Panc1 (cell line): ENCODE data around the gene CORO1C. TPM values are rescaled to one million over a fixed set of nuclear protein-coding genes. Genes with fewer than 3 reads are reported as not detected.
A peak's percentile ranks its signal among the peaks of the same experiment; 100 is the strongest.

ENCODE experiments used
- ATAC-seq: fragments of 200-7000 bp; cut with Tn5 transposase; 2 replicates; pipeline ENCODE4 v1.9.1; 2020; ENCODE audit warnings: mild to moderate bottlenecking, moderate library complexity
- BruUV-seq: library from RNA; stranded (reverse); fragments of 400-500 nt; replicated peaks from 2 replicates; lab custom pipeline; 2021; lab: Mats Ljungman, UMichigan
- CTCF ChIA-PET: fragments of 300-600 bp; sonication (Branson Sonifier 250); formaldehyde crosslinking; loops from one replicate; lab custom pipeline; 2022; ENCODE audit warnings: antibody characterized with exemption; lab: Charles Lee
- POLR2A ChIA-PET: fragments of 300-600 bp; sonication (Branson Sonifier 250); formaldehyde crosslinking; loops from one replicate; lab custom pipeline; 2022; ENCODE audit warnings: antibody characterized with exemption; lab: Charles Lee
- DNase-seq: peaks from one replicate; pipeline ENCODE4 v3.0.0-alpha.2; 2010; ENCODE audit warnings: low read depth, low spot score
- H3K27ac ChIP-seq: 2 replicates; pipeline ENCODE4 v1.5.1; 2011; ENCODE audit warnings: mild to moderate bottlenecking, low read length, inconsistent platforms
- H3K27me3 ChIP-seq: fragments of 200-500 bp; sonication (Bioruptor generic); 2 replicates; pipeline ENCODE4 v1.6.0; 2014; ENCODE audit warnings: low read length, inconsistent platforms; ENCODE audit not compliant: control insufficient read depth, insufficient read depth
- H3K36me3 ChIP-seq: fragments of 200-500 bp; sonication (Bioruptor generic); 2 replicates; pipeline ENCODE4 v1.5.1; 2014; ENCODE audit warnings: inconsistent platforms, mild to moderate bottlenecking, low read length, moderate library complexity; ENCODE audit not compliant: control insufficient read depth, insufficient read depth
- H3K4me1 ChIP-seq: 2 replicates; pipeline ENCODE4 v1.5.1; 2011; ENCODE audit warnings: inconsistent platforms, mild to moderate bottlenecking, low read length, moderate library complexity; ENCODE audit not compliant: control insufficient read depth, insufficient read depth
- H3K4me3 ChIP-seq, 2 experiments: 2 replicates each; pipeline ENCODE4 v1.5.1; 2011 to 2012; ENCODE audit warnings: low read depth in 2 of 2, low read length in 2 of 2, mild to moderate bottlenecking in 2 of 2, inconsistent platforms in 1 of 2, moderate library complexity in 1 of 2
- H3K9me3 ChIP-seq: fragments of 200-500 bp; sonication (Bioruptor generic); 2 replicates; pipeline ENCODE4 v1.5.1; 2014; ENCODE audit warnings: low read depth, mild to moderate bottlenecking, inconsistent platforms, low read length, moderate library complexity; ENCODE audit not compliant: control insufficient read depth, insufficient read depth
- POLR2AphosphoS5 ChIP-seq: IDR thresholded peaks from 2 replicates; pipeline ENCODE4 v1.6.1; 2012; ENCODE audit warnings: mild to moderate bottlenecking, low read depth, low read length, moderate library complexity
- SIN3A ChIP-seq: IDR thresholded peaks from 2 replicates; pipeline ENCODE4 v1.6.1; 2012; ENCODE audit warnings: low read depth, mild to moderate bottlenecking, low read length, moderate library complexity, borderline replicate concordance; ENCODE audit not compliant: insufficient read depth
- TCF7L2 ChIP-seq: IDR thresholded peaks from 2 replicates; pipeline ENCODE4 v1.6.1; 2011; ENCODE audit warnings: mild to moderate bottlenecking, low read depth, low read length, inconsistent platforms
- in situ Hi-C: cut with HindIII; loops from 2 replicates; pipeline ENCODE4 v1.10.0; 2016; ENCODE audit warnings: low sequenced_read_pairs, low pct_unique_long_range_greater_than_20kb
- intact Hi-C: fragments of 100-400 bp; cut with micrococcal nuclease; formaldehyde crosslinking; loops from one replicate; pipeline ENCODE4 v1.10.0; 2022; ENCODE audit not compliant: unreplicated experiment
- total RNA-seq: library from RNA; stranded (reverse); gene quantifications from one replicate; pipeline ENCODE4 v1.2.1, GENCODE V29; 2021; ENCODE audit not compliant: unreplicated experiment
- TF ChIP-seq, protein P1 (sequence below), 2 experiments: IDR thresholded peaks; 2 replicates each; pipeline ENCODE4 v1.6.1; 2011 to 2012; ENCODE audit warnings: low read depth in 2 of 2, control low read depth in 1 of 2, low read length in 1 of 2, mild to moderate bottlenecking in 1 of 2, moderate library complexity in 1 of 2; ENCODE audit not compliant: insufficient read depth in 1 of 2
- TF ChIP-seq, protein P2 (sequence below): fragments of 450-650 bp; IDR thresholded peaks from 2 replicates; pipeline ENCODE4 v1.5.1; 2017; ENCODE audit warnings: mild to moderate bottlenecking

CORO1C gene
- total RNA-seq, 1 experiment from 2014 or later = 165 TPM

DNA sequence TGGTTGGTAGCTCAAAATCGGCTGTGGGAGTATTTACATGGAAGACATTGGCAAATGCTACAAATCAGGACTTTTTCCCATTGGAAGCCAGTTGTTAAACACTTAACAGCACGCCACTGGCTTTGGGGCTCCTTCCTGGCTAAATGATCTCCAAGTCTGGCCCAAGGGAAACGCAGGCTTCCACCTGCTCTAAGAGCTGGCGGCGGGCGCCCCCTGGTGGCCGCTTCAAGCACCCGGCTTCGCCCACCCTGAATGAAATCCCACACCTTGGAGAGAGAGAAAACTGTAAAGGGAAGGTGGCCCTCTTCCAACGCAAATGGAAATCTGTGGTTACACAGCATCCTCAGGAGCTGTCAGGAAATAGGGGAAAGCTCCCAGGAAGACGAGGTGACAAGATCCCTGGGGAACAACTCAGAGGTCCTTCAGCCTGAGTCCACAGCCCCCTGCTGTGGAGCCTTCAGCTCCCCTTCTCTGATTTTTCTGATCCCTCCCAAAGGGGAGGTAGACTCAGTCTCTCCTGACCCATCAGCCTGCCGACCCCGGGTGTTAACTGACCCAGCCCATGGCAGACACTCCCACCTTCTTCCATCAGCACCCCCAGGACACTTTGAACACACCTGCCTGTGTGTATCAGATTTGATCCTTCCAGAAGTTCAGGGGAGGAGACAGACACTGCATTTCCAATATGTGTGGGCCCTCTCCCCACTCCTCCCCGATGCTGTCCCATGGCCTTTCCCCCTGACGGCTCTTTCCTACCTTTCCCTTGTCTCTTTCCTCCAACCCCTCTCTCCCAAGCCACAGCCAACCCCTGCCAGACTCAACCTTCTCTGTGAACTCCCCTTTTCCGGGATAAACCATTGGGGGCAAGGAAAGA, 113.0 kb downstream of the CORO1C start:
- in situ Hi-C loops = no loop called here
- peaks cover 13% of the 10 kb centered on the region for H3K4me1 ChIP-seq
- ChIA-PET POLR2A (no interaction called here), CTCF (interaction anchor here (0.6 to 2.3 kb wide), 9 partner anchors 9 to 58 kb away, joined by 3 to 17 read pairs (median 5); partner anchors contain the start of gene ISCU)
- TF ChIP-seq, protein P1, sequence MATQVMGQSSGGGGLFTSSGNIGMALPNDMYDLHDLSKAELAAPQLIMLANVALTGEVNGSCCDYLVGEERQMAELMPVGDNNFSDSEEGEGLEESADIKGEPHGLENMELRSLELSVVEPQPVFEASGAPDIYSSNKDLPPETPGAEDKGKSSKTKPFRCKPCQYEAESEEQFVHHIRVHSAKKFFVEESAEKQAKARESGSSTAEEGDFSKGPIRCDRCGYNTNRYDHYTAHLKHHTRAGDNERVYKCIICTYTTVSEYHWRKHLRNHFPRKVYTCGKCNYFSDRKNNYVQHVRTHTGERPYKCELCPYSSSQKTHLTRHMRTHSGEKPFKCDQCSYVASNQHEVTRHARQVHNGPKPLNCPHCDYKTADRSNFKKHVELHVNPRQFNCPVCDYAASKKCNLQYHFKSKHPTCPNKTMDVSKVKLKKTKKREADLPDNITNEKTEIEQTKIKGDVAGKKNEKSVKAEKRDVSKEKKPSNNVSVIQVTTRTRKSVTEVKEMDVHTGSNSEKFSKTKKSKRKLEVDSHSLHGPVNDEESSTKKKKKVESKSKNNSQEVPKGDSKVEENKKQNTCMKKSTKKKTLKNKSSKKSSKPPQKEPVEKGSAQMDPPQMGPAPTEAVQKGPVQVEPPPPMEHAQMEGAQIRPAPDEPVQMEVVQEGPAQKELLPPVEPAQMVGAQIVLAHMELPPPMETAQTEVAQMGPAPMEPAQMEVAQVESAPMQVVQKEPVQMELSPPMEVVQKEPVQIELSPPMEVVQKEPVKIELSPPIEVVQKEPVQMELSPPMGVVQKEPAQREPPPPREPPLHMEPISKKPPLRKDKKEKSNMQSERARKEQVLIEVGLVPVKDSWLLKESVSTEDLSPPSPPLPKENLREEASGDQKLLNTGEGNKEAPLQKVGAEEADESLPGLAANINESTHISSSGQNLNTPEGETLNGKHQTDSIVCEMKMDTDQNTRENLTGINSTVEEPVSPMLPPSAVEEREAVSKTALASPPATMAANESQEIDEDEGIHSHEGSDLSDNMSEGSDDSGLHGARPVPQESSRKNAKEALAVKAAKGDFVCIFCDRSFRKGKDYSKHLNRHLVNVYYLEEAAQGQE (IDR thresholded peaks at IDR 0.05; ENCODE audit: insufficient read depth in 1 of 2, low read depth in 2 of 2, low read length in 1 of 2) = no peak
- TF ChIP-seq, protein P2, sequence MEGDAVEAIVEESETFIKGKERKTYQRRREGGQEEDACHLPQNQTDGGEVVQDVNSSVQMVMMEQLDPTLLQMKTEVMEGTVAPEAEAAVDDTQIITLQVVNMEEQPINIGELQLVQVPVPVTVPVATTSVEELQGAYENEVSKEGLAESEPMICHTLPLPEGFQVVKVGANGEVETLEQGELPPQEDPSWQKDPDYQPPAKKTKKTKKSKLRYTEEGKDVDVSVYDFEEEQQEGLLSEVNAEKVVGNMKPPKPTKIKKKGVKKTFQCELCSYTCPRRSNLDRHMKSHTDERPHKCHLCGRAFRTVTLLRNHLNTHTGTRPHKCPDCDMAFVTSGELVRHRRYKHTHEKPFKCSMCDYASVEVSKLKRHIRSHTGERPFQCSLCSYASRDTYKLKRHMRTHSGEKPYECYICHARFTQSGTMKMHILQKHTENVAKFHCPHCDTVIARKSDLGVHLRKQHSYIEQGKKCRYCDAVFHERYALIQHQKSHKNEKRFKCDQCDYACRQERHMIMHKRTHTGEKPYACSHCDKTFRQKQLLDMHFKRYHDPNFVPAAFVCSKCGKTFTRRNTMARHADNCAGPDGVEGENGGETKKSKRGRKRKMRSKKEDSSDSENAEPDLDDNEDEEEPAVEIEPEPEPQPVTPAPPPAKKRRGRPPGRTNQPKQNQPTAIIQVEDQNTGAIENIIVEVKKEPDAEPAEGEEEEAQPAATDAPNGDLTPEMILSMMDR = peak; percentile 98
- no peaks in the 10 kb centered on the region for H3K27me3 ChIP-seq
- no peak overlapping the region for H3K4me3 ChIP-seq
- no TSS peak for BruUV-seq
- H3K9me3 ChIP-seq = no peaks in the 10 kb centered on the region
- no peak overlapping the region for H3K27ac ChIP-seq
- intact Hi-C loops = loop anchor here (1.0 kb wide), 1 partner anchor 55 kb away; no protein-coding TSS in a partner anchor
- no peaks in the 10 kb centered on the region for H3K36me3 ChIP-seq
- DNase-seq (no peak), ATAC-seq (peak; percentile 89)

DNA sequence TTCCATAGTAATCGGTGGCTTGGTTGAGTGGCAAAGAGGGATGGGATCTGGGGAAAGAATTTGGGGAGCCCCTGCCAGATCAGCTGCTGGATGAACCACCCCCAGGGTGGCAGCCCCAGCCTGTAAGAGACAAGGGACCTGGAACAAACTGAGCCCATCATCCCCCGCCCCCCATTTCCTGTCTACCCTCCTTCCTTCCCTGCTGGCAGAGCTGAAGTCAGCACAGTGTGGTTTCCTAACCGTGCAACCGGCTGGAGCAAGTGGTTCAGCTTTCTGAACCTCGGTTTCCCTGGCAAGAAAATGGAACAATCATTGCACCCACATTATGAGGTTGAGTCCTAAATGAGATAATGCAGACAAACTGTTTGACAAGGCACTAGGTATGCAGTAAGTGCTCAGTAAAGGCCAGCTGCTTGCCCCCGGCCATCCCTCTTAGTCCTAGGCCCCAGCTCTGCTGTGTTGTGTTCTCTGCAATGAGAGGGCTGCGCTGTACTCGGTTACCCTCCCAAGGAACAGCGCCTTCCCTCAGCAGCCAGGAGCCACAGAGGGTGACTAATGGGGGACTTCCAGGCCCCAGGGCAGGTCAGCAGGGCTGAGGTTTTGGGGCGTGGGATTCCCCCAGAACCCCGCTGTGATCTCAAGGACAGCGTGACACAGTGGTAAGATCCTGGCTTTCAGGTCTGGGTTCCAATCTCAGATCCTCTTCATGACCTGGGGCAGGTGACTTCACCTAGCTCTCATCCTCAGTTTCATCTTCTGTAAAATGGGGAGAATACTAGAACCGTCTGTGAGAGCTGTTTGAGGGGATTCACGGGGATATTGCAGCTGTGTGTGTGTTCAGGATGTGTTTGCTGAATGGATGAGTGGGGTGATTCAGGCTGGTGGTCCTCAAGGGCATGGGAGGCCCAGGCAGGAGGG, 114.1 kb downstream of the CORO1C start:
- ATAC-seq (peak; percentile 64), DNase-seq (no peak)

More for the DNA sequence above, 114.1 kb downstream of the CORO1C start:
- in situ Hi-C loops = no loop called here
- H3K4me3 ChIP-seq = no peak overlapping the region
- POLR2A ChIA-PET = interaction anchor here (0.6 kb wide), 1 partner anchor 1562 kb away, joined by 4 read pairs; no protein-coding TSS in a partner anchor
- H3K27ac ChIP-seq = no peak overlapping the region
- CTCF ChIA-PET = interaction anchor here (0.9 to 2.3 kb wide), 6 partner anchors 31 to 55 kb away, joined by 3 to 17 read pairs (median 6); partner anchors contain the start of gene ISCU
- no peaks in the 10 kb centered on the region for H3K9me3 ChIP-seq
- no peaks in the 10 kb centered on the region for H3K36me3 ChIP-seq
- BruUV-seq = no TSS peak
- TF ChIP-seq SIN3A (no peak), POLR2AphosphoS5 (no peak), TCF7L2 (no peak)
- TF ChIP-seq, protein P2 = no peak
- TF ChIP-seq, protein P1 (IDR thresholded peaks at IDR 0.05; ENCODE audit: insufficient read depth in 1 of 2, low read depth in 2 of 2, low read length in 1 of 2) = no peak
- intact Hi-C loops = no loop called here
- H3K27me3 ChIP-seq = no peaks in the 10 kb centered on the region
- H3K4me1 ChIP-seq = peaks cover 19% of the 10 kb centered on the region
